Smooth muscle cell of the brain vasculature (primary cell): ENCODE data around the gene LRRN4CL.
A peak's percentile ranks its signal among the peaks of the same experiment; 100 is the strongest.
"Not testable (repeated sequence)": the region's sequence is repeated elsewhere in the genome, so short reads cannot be mapped to it uniquely, and the experiment has no call there.

Experiments used
- DNase-seq: peaks from one replicate; pipeline ENCODE4 v3.0.0-alpha.2; 2012; ENCODE audit warnings: low read depth, low spot score

LRRN4CL gene

GRCh38 chr11:62676698-62677097 is 12.6 kb downstream of the LRRN4CL start:
- no peak for DNase-seq

DNA sequence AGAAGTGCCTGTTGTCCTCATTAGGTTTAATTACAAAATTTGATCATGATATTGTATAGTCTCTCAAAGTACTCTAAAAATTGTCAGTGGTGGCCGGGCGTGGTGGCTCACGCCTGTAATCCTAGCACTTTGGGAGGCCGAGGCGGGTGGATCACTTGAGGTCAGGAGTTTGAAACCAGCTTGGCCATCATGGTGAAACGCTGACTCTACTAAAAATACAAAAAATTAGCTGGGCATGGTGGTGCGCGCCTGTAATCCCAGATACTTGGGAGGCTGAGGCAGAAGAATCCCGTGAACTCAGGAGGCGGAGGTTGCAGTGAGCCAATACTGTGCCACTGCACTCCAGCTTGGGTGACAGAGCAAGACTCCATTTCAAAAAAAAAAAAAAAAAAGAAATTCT is 13.9 kb downstream of the LRRN4CL start:
- DNase-seq = not testable (repeated sequence)

GRCh38 chr11:62673196-62673525 is 16.2 kb downstream of the LRRN4CL start:
- DNase-seq = no peak

- DNase-seq = no peak
These were observed 17.5 kb downstream of the LRRN4CL start, which contains the start of the genes LBHD1 and UQCC3 for GRCh38 chr11:62671608-62672389. LBHD1 (minus strand) TSS chr11:62672267; CDS start chr11:62670031, 2,236 bp downstream. UQCC3 (plus strand) TSS chr11:62671673; CDS start chr11:62671746, 73 bp downstream.

GRCh38 chr11:62671236-62671607 is 18.1 kb downstream of the LRRN4CL start:
- no peak for DNase-seq

- DNase-seq = no peak
These were observed 19.7 kb downstream of the LRRN4CL start for GRCh38 chr11:62669420-62670161.

- no peak for DNase-seq
These were observed 21.9 kb downstream of the LRRN4CL start for GRCh38 chr11:62667460-62667859.

DNA sequence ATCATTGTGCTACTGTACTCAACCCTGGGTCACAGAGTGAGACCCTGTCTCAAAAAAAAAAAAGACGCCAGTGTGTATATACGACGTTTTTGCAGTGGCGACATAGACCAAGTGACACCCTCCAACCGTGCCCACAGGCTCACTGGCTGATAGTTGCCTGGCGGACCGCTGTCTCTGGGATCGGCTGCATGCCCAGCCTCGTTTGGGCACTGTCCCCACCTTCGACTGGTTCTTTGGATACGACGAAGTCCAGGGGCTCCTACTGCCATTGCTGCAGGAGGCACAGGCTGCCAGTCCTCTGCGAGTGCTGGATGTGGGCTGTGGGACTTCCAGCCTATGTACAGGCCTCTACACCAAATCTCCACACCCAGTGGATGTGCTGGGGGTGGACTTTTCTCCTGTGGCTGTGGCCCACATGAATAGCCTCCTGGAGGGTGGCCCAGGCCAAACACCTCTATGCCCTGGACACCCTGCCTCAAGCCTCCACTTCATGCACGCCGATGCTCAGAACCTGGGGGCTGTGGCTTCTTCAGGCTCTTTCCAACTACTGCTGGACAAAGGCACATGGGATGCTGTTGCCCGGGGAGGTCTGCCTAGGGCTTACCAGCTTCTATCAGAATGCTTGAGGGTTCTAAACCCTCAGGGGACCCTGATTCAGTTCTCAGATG is 22.9 kb downstream of the LRRN4CL start:
- DNase-seq = no peak

DNA sequence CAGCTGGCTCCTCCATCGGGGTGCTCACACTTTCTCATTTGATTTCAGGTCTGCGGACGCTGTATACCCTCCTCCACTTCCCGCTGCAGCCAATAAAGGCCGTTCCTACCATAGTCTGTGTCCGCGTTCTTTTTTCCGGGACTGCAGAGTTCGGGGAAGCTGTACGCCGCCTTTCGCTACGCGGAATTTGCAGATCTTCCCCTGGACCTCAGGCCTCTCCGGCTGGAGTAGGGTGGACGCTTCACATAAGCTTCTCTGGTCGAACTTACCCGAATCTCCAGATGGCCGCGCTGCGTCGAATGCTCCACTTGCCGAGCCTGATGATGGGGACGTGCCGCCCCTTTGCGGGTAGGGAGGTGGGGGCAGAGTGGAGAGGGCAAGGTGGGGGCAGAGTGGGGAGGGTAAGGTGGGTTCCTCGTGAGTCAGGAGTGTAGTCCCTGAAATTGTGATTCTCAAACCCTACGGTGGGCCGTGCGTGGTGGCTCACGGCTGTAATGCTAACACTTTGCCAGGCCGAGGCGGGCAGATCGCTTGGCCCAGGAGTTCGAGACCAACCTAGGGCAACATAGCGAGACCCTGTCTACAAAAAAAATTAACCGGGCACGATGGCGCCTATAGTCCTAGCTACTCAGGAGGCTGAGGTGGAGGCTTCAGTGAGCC is 23.6 kb downstream of the LRRN4CL start:
- no peak for DNase-seq

DNA sequence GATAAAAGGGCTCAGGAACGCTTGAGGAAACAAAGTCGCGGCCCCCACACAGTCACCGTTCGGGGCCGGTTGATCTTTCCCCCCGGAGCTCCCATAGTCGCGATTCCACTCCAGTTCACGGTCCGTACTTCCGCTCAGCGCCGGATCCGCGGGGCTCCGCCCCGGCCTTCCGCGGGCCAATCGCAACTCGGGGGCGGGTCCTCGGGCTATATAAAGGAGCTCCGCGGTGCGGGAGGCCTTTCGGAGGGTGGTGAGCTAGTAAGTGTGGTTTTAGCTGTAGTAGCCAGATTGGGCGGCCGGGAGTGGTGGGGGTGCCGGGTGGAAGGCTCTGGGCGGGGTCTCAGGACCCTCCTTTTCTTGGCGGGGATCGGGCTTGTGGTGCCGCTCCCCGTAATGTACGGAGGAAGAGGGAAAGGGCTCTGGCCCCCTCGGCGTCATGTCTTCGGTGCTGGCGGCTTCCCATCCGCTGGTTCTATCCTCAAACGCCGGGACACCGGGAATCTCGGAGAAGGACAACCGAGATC is 24.2 kb downstream of the LRRN4CL start, which contains the start of the genes C11orf98 and CSKMT:
C11orf98 (minus strand) TSS at position 136 of the 524 bp plus-strand sequence; CDS start at position 95, 41 bp downstream.
CSKMT (plus strand) TSS at position 238 of the 524 bp plus-strand sequence. CDS start 568 bp downstream, outside the sequence.
- DNase-seq = peak; percentile 88

DNA sequence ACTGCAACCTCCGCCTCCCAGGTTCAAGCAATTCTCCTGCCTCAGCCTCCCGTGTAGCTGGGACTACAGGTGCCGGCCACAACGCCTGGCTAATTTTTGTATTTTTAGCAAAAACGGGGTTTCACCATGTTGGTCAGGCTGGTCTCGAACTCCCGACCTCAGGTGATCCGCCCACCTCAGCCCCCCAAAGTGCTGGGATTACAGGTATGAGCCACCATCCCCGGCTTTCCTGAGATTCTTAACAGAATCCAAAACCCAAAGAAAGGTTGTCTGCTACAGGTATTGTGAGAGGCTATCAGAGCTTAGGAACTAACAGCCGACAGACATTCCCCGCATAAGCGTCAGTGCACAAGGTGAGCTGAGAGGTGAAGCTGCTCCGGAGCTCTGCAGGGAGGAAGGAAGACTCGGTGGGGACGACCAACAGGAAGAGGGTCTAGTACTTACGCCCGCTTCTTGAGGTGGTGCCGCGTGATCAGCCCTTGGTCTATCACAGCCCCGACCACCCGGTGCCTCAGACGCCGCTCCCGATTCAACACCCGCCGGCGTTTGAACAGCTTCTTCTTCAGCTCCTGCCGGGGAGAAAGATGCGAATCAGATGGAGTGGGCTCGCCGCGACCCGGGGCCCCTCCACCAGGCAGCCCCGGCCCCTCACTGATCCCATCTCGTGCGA is 24.8 kb downstream of the LRRN4CL start:
- no peak for DNase-seq

- DNase-seq = no peak
These were observed 32.4 kb downstream of the LRRN4CL start for GRCh38 chr11:62656796-62657429.

GRCh38 chr11:62654297-62654696 is 35.0 kb downstream of the LRRN4CL start:
- no peak for DNase-seq

- no peak for DNase-seq
These were observed 36.9 kb downstream of the LRRN4CL start for GRCh38 chr11:62652161-62653006.

DNA sequence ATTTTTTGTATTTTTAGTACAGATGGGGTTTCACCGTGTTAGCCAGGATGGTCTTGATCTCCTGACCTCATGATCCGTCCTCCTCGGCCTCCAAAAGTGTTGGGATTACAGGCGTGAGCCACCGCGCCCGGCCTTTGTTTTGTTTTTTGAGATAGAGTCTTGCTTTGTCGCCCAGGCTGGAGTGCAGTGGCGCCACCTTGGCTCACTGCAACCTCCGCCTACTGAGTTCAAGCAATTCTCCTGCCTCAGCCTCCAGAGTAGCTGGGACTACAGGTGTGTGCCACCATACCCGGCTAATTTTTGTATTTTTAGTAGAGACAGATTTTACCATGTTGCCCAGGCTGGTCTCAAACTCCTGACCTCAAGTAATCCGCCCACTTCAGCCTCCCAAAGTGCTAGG is 39.0 kb downstream of the LRRN4CL start:
- not testable (repeated sequence) for DNase-seq

GRCh38 chr11:62649486-62649885 is 39.8 kb downstream of the LRRN4CL start:
- DNase-seq = no peak

DNA sequence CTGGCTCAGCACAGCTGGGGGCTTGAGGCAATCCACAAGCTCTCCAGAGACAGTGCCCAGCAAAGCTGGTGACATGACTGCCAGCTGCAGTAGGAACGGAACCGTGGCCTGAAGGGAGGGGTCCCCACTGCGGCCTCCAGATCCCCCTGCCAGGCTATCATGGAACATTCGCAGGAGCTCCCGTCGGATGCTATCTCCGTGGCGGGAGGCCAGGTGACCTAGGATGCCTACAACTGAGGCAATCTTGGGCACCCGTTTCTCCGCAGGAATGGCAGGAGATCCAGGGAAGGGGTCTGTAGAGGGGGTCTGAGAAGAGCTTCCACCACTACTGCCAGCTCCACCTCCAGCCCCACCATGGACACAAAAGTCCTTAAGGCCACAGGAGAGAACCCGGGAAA is 40.4 kb downstream of the LRRN4CL start:
- no peak for DNase-seq

DNA sequence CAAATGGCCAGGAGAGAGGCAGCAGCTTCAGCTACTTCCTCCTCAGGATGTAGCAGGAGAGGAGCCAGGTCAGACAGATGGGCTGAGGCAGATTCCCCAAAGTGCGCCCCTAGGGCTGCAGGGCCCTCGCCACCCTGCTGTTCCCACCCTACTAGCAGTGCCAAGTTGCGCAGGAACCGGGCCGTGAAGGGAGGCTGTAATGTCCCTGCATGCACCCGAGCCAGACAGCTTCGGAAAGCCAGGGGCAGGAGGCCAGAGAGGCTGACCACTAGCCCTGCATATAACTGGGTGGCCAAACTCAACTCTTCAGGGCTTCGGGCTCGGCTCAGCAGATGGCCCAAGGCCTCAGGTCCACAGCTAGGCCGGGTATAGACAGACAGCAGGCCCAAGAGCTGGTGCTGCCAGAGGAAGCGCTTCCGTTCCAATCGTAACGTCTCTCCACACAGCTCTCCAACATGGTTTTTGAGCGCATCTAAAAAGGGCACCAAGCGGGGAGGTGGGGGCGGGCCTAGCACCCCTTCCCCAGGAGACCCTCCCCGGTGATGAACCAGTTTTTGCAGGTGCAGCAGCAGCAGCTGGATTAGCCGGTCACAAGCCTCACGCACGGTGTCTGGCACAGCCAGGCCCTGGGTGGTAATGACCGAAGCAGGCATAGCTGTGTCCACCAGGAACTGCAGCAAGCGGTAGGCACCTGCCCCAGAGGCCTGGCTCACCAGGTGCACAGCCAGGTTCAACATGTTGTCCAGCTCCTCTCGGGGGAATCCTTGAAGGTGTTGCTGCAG is 41.0 kb downstream of the LRRN4CL start:
- no peak for DNase-seq

DNA sequence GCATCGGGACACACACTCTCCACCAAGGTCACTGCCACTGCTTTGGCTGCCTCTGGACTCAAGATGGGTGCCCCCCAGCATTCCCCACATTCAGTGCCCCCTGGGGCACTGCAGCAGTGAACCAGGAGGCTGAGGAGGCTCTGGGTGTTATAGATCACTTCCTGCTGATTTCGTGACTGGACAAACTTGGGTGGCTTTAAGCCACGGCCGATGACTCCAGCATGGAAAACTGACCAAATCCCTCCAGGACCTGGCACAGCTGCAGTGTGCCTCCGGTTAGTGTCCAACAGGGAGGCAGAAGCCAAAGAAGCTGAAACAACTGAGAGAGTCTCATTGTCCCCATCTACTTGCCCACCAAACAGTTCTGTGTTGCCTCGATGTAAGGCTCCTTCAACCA is 41.7 kb downstream of the LRRN4CL start:
- no peak for DNase-seq
